T-helper 2 cell treated with Interferon-gamma antibody and Interleukin-4, amounts not matched to agents 100 ng/mL and 5 ng/mL, for 36 hours (primary cell): ENCODE results near the gene SRRM3. TPM values are rescaled to one million over a fixed set of nuclear protein-coding genes. Genes with fewer than 3 reads are reported as not detected.
"Not testable (repeated sequence)": the region's sequence is repeated elsewhere in the genome, so short reads cannot be mapped to it uniquely, and the experiment has no call there.

ENCODE experiments used
- intact Hi-C: fragments of 100-400 bp; cut with micrococcal nuclease; formaldehyde crosslinking; loops from one replicate; pipeline ENCODE4 v1.15.1; 2023
- total RNA-seq: library from RNA; stranded (reverse); gene quantifications from 2 replicates; pipeline ENCODE4 v1.2.3, GENCODE V29; 2022

The SRRM3 gene
- total RNA-seq, 1 donor from 2014 or later: not detected

DNA sequence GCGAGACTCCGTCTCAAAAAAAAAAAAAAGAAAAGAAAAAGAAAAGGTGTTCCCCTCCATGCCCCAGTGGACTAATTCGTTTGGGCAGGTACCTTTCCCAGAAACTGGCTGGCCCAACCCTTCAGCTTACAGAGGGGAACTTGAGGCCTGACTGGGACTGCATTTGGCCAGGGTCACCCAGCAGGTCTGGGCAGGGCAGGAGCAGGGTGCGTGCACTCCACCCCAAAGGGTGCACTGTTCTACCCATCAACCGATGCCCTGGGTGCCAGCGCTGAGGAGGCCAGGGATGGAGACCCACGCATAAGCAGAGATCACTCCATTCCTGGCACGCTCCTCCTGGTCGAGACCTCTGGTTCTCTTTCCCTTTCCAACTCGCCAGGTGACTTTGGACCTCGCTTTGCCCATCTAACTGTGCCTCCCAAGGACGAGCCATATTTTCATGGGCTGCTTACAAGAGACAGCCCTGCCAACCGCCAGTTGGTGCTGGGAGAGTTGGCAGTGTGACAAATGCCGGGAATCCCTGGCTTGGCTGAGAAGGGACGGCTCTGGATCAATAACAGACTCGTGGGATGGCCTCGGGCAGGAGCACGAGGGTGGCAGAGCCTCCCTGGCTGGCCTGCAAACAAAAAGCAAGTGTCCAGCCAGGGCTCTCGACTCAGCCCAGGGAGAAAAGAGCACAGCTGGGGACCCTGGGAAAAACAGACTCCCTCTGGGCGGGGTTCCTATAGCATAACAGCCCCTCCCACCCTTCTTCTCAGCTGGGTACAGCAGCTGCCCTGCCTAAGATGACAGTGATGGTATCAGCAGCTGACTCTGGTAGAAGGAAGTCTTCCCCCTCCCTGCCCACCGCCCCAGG, 108.6 kb downstream of the SRRM3 start:
- intact Hi-C loops: no loop called here

DNA sequence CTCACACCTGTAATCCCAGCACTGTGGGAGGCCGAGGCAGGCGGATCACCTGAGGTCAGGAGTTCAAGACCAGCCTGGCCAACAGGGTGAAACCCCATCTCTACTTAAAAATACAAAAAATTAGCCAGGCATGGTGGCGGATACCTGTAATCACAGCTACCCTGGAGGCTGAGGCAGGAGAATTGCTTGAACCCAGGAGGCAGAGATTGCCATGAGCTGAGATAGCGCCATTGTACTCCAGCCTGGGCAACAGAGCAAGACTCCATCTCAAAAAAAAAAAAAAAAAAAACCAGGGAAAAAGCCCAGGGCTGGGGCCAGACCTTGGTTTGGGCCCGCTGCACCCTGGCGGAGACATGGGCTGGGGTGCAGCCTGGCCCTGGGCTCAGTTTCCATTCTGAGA, 110.1 kb downstream of the SRRM3 start:
- intact Hi-C loops: not testable (repeated sequence)

DNA sequence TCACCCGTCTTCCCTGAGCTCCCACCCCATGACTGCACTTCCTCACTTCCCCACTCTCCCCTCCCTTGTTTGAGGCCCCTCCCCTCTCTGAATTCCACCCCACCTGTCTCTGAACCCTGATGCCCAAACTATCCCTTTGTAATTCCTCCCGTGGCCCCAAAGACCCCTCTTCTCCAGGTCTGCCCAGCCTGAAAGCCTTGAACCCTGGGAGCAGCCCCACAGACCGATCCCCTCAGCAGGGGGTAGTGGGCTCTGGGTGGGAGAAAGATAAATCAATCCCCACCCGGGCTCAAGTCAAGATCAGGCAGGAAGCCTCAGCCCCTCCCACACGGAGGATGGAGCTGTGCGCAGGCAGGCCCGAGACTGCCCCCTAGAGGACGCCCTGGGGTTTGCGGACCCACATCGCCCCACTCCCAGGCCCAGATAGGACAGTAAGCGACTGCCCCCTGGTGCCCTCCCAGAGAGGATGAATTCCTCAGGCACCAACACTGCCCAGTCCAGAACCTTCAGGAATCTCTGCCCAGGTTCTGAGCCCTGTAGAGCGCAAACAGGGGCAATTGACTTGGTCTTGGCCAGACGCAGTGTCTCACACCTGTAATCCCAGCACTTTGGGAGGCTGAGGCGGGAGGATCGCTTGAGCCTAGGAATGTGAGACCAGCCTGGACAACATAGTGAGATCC, 112.5 kb downstream of the SRRM3 start:
- intact Hi-C loops: loop anchor here (1.0 to 2.0 kb wide), 4 partner anchors 11 to 136 kb away; no protein-coding TSS in a partner anchor

DNA sequence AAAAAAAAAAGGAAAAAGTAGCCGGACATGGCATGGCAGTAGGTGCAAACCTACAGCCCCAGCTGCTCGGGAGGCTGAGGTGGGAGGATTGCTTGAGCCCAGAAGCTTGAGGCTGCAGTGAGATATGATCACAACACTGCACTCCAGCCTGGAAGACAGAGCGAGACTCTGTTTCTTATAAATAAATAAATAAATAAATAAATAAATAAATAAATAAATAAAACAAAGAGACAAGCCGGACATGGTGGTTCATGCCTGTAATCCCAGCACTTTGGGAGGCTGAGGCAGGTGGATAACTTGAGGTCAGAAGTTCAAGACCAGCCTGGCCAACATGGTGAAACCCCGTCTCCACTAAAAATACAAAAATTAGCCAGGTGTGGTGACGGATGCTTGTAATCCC, 113.0 kb downstream of the SRRM3 start:
- intact Hi-C loops: loop anchor here (1.0 to 2.0 kb wide), 4 partner anchors 11 to 136 kb away; no protein-coding TSS in a partner anchor

DNA sequence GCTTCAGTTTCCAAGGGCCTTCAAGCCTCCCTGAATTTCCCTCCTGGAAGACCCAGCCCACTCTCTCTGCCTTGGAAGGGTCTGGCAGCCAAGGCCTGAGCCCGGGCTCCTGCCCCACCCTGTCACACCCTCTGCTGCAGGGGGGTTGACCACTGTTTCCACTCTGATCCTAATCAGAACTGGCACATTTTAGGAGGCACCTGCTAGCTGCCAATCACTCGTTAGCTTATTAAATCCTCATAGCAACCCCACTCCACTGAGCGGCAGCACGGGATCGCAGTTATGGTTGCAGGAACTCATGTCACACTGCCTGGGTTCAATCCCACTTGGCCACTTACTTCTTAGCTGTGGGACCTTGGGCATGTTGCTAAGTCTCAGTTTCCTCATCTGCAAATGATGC, 113.7 kb downstream of the SRRM3 start:
- intact Hi-C loops: loop anchor here (2.0 kb wide), 1 partner anchor 53 kb away; no protein-coding TSS in a partner anchor

DNA sequence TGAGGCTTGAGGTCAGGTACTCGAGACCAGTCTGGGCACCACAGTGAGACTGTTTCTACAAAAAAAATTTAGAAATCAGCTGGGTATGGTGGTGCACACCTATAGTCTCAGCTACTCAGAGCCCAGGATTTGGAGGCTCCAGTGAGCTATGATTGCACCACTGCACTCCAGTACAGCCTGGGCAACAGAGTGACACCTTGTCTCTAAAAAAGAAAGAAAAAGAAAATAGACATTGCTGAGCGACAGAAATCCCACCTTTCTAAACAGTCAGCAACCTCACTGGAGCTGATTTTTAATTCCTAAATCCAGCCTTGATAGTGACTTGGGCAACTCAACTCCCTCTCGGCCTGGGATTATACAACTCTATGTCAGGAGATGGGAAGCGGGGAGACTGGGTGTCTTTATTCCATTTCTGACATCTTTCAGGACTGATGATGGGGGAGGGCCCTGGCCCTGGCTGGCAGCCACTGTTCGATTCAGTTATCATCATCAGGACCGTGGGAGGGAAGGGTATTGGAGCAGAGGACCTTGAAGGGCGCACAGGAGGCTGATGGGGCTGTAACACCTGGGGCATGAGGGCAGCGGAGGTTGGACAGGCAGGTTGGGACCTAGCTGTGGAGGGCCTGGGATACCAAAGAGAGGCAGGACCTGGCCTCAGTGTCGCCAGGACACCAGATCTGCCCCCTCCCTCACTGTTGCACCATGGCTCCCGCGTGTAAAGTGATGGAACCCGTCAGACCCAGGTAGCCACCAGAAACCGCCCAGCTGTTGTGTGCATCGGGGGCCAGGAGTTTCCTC, 115.5 kb downstream of the SRRM3 start:
- intact Hi-C loops: no loop called here

DNA sequence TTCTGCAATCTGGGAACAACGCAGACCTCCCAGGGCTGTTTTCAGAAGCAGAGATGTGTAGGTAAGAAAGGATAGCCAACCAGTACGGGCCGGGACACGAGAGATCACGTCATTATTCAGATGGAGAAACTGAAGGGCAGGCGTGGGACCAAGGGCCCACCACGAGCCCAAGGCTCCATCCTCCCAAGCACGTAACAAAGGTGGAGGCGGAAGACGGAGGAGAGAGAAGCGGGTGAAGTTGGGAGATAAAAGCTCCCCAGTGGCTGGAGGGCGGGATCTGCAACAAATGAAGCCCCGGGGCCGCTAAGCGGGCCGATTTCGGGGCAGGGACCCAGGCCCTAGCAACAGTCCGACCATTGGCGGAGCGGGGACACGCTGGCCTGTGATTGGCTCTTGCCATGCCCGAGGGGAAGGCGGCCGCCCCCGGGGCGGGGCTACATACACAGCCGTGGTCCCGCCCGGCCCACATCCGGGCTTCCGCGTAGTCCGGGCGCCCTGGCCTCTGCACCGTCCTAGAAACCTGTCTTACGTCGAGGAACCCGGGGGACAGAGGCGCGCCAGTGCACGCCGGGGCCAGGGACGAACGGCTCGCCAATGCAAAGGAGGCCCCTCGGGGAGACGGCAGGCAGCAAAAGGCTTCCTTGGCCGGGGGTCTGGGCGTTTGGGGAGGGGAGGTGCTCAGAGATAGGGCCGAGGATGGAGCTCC, 116.2 kb downstream of the SRRM3 start:
- intact Hi-C loops: loop anchor here (1.0 to 2.0 kb wide), 6 partner anchors 15 to 269 kb away; partner anchors contain the start of genes HSPB1 and MDH2

DNA sequence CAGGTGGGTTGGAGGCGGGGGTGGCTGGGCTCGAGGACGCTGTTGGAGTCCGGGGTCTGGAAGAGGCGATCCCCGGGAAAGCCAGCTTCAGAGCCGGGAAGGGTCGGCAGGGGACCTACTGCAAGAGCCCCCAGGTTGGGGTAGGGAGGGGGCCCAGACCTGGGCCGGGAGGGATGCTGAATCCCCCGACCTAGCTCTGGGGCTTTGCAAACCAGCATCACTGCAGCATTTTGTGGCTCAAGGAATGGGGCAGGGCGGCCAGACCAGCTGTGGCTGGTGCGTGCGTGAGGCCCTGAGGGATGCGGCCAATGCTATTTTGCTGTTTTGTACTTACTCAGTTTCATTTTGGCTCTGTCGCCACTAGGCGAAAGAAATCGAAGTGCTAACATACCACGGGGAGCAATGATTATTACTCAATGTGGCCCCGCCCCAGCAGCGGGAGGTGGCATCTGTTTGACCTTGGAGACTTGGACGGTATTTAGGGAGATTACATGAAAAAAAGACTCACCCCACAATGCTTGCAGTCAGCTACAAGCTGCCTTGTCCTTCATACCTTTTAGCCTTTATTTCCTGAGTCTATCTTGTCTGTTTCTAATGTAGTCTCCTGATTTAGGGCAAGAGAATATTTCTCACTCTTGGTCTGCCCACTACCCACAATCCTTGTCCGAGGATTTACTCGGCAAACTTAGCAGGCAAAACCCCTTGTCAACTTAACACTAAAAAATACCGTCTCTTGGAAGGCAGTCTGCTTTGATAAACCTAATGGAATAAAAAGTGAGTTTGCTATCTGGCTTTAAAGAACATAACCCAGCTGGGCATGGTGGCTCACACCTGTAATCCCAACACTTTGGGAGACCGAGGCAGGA, 117.0 kb downstream of the SRRM3 start:
- intact Hi-C loops: loop anchor here (1.0 to 2.0 kb wide), 6 partner anchors 16 to 270 kb away; partner anchors contain the start of genes HSPB1 and MDH2

DNA sequence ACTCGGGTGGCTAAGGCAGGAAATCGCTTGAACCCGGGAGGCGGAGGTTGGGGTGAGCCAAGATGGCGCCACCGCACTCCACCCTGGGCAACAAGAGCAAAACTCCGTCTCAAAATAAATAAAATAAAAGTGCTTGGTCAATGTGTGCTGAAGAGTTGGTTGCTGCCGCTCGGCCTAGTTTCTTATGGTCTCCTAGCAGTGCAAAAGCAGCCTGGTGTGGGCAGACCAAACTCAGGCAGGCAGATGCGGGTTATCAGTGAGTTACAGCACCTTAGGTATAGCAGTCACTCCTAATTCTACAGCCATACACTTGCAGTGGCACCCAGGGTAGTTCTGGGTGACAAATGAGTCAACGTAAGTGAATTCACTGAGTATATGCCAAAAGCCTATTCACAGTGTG, 123.4 kb downstream of the SRRM3 start:
- intact Hi-C loops: no loop called here

DNA sequence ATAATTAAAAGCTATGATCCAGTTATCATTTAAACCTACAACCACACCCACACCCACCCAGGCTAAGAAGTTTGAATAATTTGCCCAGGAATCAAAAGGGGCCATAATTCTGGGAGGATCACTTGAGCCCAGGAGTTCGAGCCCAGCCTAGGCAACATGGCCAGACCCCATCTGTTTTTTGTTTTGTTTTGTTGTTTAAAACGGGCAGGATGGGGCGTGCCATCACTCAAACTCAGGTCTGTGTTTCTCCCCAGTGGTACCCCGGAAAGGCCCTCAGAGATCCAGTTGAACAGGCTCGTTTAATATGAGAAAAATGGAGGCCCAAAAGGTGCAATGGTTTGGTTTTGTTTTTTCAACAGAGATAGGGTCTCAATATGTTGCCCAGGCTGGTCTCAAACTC, 124.1 kb downstream of the SRRM3 start:
- intact Hi-C loops: no loop called here

DNA sequence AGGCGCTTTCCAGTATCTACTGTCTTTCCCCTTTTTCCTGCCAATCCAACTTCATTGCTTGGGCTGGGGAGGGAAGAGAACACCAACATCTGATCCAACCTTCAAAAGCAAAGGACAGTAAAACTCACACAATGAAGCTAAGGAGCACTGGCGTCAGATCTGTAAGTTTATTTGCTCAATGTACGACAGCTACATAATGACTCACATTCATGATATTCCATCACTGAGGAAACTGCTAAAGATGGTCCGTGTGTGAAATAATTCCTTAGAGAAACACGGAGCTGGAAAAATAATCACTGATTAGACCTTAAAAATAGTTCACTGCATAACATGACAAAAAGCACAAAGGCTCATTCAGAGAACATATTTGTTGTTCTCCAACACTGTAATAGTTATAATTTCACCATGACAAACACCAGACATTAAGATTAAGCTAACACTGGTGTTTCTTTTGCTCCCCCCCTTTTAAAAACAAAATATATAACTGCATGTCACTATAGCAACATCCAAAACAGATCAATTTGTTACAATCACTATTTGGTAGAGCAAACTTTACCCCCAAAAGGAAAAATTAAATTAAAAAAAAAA, 125.0 kb downstream of the SRRM3 start:
- intact Hi-C loops: no loop called here

DNA sequence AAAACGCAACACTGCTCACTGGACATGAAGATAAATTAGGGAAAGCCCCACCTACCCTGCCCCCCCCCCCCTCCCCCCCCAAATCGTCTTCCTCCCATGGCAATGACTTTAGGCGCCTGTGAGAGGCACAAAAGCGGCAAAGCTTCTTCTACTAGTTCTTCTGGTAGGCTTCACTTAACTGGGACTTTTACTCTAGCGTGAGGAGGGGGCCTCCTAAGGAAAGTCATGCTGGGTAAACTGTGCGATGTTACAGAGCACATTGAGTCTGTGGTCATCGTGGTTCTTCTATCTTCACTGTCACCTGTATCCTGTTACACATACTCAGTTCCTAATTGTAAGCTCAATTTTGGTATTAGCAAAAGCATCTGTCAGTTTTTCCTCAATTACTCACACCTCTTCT, 125.9 kb downstream of the SRRM3 start:
- intact Hi-C loops: no loop called here

DNA sequence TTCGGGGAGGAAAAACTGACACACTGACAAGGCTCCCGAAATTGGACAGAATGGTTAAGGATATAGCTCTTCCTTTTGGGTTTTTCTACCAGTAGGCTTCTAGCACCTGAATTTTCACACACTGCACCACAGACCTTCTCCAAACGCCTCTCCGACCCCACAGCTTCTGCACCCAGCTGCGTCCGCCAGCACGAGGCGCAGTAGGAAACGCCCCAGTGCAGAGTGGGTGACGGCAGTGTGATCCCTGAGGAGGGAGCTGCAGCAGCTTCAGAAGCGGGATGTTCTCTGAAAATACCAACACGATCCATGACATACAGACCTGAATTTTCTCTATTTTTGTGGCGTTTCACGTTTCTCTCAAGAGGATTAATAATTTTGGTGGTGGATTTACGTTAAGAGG, 126.7 kb downstream of the SRRM3 start:
- intact Hi-C loops: no loop called here

DNA sequence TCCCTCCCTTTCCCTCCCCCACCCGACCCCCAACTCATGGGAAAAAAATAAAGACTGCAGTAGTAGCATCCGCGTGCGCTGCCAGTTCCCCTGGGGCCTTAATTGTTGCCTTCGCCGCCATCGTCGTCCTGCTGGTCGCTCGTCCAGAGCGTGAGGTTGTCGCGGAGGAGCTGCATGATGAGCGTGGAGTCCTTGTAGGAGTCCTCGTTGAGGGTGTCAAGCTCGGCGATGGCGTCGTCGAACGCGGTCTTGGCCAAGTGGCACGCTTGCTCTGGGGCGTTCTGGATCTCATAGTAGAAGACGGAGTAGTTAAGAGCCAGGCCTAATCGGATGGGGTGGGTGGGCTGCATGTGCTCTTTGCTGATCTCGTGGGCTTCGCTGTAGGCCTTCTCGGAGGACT, 127.8 kb downstream of the SRRM3 start:
- intact Hi-C loops: no loop called here

DNA sequence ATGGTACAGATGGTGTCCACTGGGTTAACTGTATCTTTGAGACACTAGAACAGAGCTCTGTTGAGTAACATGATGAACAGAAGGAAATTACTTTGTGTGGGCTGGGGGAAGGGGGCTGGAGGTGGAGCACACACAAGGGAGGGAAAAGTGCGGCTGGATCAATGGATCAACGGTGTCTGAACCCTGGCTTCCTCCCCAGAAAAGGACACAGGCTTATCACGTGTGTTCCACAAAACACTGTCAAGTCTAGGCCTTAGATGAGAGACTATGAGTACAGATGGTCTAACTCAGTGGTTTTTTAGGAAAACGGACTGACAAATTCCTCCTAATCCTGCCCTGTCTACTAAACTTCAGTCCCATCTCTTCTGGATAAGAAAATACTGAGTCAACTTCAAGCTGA, 128.6 kb downstream of the SRRM3 start:
- intact Hi-C loops: no loop called here

DNA sequence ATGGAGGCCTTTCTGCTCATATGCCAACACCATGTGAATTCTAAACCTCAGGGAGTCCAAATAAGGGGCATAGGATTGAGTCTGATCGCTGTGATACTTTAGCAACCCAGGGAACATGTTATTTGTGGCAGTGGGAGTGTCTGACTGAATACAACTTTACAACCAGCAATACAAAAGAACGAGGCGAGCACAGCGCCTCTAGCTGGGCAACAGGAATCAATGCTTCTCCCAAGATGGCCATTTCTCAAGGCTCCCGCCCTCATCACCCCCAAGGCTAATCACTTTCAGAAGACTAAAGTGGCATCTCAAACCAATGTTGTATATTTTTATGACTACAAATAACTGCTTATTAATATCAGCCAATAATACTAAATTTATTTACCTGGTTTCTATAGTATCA, 129.0 kb downstream of the SRRM3 start:
- intact Hi-C loops: no loop called here

DNA sequence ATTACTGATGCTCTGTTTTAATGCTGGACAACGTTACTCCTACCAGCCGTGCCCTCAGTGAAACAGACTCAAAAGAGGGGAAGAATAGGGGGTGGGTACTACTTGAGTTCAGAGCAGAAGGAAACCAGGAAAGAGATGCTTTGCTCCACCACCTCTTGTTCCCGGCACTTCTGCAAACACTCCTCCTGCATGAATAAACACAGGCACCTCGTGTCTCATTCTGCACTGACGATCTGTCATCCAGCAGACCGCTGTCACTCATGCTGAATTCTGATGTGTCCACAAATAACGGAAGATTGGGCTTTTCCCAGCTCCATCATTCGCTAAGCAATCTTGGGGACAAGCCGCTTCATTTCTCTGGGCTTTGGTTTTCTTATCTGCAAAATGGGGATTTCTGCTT, 130.4 kb downstream of the SRRM3 start:
- intact Hi-C loops: no loop called here

DNA sequence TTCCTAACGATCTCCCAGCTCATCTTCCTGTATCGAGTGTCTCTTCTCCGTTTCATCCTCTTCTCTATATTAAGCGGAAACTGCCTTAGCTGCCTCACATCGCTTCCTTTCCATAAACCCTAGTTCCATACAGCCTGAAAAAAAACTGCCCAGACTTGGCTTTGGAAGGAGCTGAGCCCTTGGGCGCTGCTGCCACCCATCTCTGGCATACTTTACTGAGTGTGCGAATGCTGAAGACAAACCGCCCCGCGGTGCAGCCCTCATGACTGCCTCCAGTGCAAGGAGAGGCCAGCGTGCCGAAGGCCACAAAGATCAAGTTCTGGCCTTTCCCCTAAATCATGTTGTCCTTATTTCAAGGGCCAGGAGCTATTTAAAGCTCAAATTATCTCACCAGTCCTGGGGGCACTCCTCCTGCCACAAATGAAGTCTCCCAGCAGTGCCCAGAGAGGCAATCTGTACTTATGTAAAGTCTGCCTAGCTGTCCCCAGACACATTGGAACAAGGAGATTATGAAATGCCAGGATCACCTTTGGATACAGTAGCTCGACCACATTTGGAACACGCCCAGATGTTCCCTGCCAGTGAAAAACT, 131.9 kb downstream of the SRRM3 start:
- intact Hi-C loops: no loop called here

DNA sequence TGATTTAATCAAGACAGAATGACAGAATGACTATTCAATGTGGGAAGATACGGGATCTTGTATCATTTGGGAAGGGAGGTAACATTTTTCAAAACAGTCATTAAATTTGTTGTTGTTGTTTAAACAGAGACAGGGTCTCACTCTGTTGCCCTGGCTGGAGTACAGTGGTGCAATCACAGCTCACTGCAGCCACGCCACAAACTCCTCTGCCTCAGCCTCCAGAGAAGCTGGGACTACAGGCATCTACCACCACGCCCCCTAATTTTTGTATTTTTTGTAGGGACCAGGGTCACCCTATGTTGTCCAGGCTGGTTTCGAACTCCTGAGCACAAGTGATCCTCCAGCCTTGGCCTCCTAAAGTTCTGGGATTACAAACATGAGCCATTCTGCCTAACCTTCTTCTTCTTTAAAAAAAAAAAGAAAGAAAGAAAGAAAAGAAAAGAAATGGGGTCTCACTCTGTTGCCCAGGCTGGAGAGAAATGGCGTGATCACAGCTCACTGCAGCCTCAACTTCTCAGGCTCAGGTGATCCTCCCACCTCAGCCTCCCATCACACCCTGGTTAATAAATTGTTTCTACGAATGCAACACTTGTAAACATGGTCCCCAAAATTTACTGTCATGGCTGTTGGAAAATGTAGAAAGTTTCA, 132.7 kb downstream of the SRRM3 start:
- intact Hi-C loops: no loop called here
